Measurements from ENCODE around the gene KAT8. TPM values are rescaled to one million over a fixed set of nuclear protein-coding genes. Genes with fewer than 3 reads are reported as not detected.

KAT8 gene
- total and polyA plus RNA-seq, 9 of the 15 experiments (the other 6 are each of a cell fraction or from before 2014, with no cell fraction given): 10.0 to 98.5 (median 76.4) TPM

- TF ChIP-seq ATF2 (CRISPR knock-in tag; IDR thresholded peaks at IDR 0.05) (peak; percentile 75; the same call in 1 of the 2 replicates), CLOCK (CRISPR knock-in tag; IDR thresholded peaks at IDR 0.05; ENCODE audit: borderline replicate concordance) (no peak), ILF3 (IDR thresholded peaks at IDR 0.05; ENCODE audit: borderline replicate concordance) (peak; percentile 84; the same call in 1 of the 2 replicates), ZBTB33 (CRISPR knock-in tag; IDR thresholded peaks at IDR 0.05) (peak; percentile 56; the same call in 1 of the 2 replicates), ELF4 (CRISPR knock-in tag; IDR thresholded peaks at IDR 0.05) (no peak), TSC22D4 (tag; IDR thresholded peaks at IDR 0.05) (no peak), HNRNPLL (IDR thresholded peaks at IDR 0.05; ENCODE audit: low read depth, low read length, poor library complexity, severe bottlenecking) (peak; percentile 93), FOXJ3 (CRISPR knock-in tag; IDR thresholded peaks at IDR 0.05) (no peak), MITF (IDR thresholded peaks at IDR 0.05) (no peak), ZNF707 (CRISPR knock-in tag; conservative IDR thresholded peaks at IDR 0.05) (no peak), ERF (CRISPR knock-in tag; IDR thresholded peaks at IDR 0.05) (peak; percentile 91), ZNF79 (CRISPR knock-in tag; IDR thresholded peaks at IDR 0.05; ENCODE audit: low read depth) (no peak), CREM (IDR thresholded peaks at IDR 0.05; ENCODE audit: low read depth) (peak; percentile 78), MAZ (CRISPR knock-in tag; conservative IDR thresholded peaks at IDR 0.05 in 1 of 2, IDR thresholded peaks at IDR 0.05 in 1 of 2) (peak; percentile 75 to 84), PURB (CRISPR knock-in tag; IDR thresholded peaks at IDR 0.05; ENCODE audit: low read depth) (no peak), ZNF133 (CRISPR knock-in tag; IDR thresholded peaks at IDR 0.05) (peak; percentile 57; the same call in 1 of the 2 replicates), NELFE (IDR thresholded peaks at IDR 0.05; ENCODE audit: insufficient read depth, insufficient read length) (peak; percentile 84)
- TF ChIP-seq, protein P1, sequence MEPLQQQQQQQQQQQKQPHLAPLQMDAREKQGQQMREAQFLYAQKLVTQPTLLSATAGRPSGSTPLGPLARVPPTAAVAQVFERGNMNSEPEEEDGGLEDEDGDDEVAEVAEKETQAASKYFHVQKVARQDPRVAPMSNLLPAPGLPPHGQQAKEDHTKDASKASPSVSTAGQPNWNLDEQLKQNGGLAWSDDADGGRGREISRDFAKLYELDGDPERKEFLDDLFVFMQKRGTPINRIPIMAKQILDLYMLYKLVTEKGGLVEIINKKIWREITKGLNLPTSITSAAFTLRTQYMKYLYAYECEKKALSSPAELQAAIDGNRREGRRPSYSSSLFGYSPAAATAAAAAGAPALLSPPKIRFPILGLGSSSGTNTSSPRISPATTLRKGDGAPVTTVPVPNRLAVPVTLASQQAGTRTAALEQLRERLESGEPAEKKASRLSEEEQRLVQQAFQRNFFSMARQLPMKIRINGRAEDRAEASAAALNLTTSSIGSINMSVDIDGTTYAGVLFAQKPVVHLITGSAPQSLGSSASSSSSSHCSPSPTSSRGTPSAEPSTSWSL (CRISPR knock-in tag; IDR thresholded peaks at IDR 0.05; ENCODE audit: borderline replicate concordance): no peak
These were observed 62.4 kb downstream of the KAT8 start, which contains the start of gene FUS (continued) for GRCh38 chr16:31179747-31180459.
